ENCODE results near the gene SP7. TPM values are rescaled to one million over a fixed set of nuclear protein-coding genes. Genes with fewer than 3 reads are reported as not detected.

SP7 gene
- total and polyA plus RNA-seq, 2 experiments from 2014 or later = 0.17 TPM; not detected in 1

DNA sequence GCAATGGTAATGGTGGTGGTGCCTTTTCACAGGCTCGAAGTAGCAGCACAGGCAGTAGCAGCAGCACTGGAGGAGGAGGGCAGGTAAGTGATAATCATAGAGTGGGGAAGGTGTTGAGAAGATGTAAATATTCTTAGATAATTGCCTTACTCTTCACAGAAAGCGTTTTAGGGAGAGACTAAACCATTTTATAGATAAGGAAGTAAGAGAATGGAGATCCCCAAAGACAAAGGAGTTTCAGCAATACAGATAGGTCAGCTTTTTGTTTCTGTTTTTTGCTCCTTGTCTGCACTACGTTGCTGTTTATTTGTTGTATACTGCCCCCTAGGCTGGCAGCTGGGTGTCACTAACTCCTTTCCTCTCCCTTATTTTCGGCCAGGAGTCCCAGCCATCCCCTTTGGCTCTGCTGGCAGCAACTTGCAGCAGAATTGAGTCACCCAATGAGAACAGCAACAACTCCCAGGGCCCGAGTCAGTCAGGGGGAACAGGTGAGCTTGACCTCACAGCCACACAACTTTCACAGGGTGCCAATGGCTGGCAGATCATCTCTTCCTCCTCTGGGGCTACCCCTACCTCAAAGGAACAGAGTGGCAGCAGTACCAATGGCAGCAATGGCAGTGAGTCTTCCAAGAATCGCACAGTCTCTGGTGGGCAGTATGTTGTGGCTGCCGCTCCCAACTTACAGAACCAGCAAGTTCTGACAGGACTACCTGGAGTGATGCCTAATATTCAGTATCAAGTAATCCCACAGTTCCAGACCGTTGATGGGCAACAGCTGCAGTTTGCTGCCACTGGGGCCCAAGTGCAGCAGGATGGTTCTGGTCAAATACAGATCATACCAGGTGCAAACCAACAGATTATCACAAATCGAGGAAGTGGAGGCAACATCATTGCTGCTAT lies 45.8 kb upstream of the SP7 start:
- H3K4me1 Mint-ChIP-seq = peaks cover 29% of the 10 kb centered on the region
- Histone ChIP-seq H2AFZ (no peak overlapping the region), H3K4me2 (peak overlapping the region; percentile 86), H3F3A (replicated peaks; ENCODE audit: low read depth) (0 out of 2 replicates have a peak, but pooled peaks cover 6% of the 10 kb centered on the region), H3K27me3 (ENCODE audit: insufficient read depth) (no peaks in the 10 kb centered on the region), H3K4me1 (ENCODE audit: insufficient read depth) (peaks cover 19% of the 10 kb centered on the region), H3K4me3 (peak overlapping the region; percentile 66), H3K27ac (ENCODE audit: low read depth) (peak overlapping the region; percentile 99), H4K20me1 (replicated peaks; ENCODE audit: insufficient read depth) (peaks cover 14% of the 10 kb centered on the region), H3K9me2 (ENCODE audit: insufficient read depth) (no peaks in the 10 kb centered on the region), H3K79me2 (replicated peaks; ENCODE audit: insufficient read depth) (peaks cover 60% of the 10 kb centered on the region), H3K36me3 (ENCODE audit: insufficient read depth) (peaks cover 27% of the 10 kb centered on the region; the same call in 1 of the 2 replicates)
- ATAC-seq (peak; percentile 1; the same call in 1 of the 3 replicates), DNase-seq (ENCODE audit: low spot score) (peak; percentile 80)
- H3K36me3 Mint-ChIP-seq (ENCODE audit: low read depth) = peaks cover 51% of the 10 kb centered on the region
- peaks cover 5% of the 10 kb centered on the region for H3K27me3 Mint-ChIP-seq (ENCODE audit: insufficient read depth, low read depth, poor library complexity)
- peak overlapping the region; percentile 99 for H3K27ac Mint-ChIP-seq
- TF ChIP-seq, protein P1, sequence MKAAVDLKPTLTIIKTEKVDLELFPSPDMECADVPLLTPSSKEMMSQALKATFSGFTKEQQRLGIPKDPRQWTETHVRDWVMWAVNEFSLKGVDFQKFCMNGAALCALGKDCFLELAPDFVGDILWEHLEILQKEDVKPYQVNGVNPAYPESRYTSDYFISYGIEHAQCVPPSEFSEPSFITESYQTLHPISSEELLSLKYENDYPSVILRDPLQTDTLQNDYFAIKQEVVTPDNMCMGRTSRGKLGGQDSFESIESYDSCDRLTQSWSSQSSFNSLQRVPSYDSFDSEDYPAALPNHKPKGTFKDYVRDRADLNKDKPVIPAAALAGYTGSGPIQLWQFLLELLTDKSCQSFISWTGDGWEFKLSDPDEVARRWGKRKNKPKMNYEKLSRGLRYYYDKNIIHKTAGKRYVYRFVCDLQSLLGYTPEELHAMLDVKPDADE (IDR thresholded peaks at IDR 0.05) = no peak
- TF ChIP-seq, protein P2, sequence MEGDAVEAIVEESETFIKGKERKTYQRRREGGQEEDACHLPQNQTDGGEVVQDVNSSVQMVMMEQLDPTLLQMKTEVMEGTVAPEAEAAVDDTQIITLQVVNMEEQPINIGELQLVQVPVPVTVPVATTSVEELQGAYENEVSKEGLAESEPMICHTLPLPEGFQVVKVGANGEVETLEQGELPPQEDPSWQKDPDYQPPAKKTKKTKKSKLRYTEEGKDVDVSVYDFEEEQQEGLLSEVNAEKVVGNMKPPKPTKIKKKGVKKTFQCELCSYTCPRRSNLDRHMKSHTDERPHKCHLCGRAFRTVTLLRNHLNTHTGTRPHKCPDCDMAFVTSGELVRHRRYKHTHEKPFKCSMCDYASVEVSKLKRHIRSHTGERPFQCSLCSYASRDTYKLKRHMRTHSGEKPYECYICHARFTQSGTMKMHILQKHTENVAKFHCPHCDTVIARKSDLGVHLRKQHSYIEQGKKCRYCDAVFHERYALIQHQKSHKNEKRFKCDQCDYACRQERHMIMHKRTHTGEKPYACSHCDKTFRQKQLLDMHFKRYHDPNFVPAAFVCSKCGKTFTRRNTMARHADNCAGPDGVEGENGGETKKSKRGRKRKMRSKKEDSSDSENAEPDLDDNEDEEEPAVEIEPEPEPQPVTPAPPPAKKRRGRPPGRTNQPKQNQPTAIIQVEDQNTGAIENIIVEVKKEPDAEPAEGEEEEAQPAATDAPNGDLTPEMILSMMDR (conservative IDR thresholded peaks at IDR 0.05; ENCODE audit: low read depth in 2 of 2) = peak; percentile 66 to 72
- H3K9me3 Mint-ChIP-seq = no peaks in the 10 kb centered on the region; the same call in 1 of the 3 replicates
- H3K4me3 Mint-ChIP-seq = peak overlapping the region; percentile 90

DNA sequence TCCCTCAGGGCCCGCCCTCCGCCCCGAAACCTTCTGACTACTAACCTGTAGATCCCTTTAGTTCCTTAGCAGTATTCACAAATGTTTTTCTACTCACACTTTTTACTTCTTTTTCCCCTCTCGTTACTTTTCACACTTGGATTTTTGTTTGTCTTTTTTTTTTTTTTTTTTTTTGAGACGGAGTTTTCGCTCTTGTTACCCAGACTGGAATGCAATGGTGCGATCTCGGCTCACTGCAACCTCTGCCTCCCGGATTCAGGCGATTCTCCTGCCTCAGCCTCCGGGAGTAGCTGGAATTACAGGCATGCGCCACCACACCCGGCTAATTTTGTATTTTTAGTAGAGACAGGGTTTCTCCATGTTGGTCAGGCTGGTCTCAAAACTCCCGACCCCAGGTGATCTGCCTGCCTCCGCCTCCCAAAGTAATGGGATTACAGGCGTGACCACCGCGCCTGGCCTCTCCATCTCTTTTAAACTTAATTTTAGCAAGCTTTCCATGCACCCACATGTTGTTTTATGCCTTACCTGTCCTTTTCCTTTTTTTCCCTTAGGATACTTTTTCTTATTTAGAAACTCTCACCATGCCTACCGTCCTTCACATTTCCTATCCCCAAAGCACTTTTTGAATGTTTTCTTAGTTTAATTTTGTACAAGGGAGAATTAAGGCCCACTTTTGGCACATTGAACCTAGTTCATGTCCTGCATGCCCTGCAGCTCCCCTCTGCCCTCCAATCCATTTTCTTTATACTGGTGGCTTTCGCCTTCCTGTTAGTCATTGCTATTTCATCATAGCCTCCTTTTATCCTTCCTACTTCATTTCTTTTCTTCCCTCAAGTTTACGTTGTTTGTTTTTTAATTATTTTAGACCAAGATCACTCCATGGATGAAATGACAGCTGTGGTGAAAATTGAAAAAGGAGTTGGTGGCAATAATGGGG lies 44.9 kb upstream of the SP7 start:
- Histone ChIP-seq H3K27me3 (ENCODE audit: insufficient read depth) (no peaks in the 10 kb centered on the region), H4K20me1 (replicated peaks; ENCODE audit: insufficient read depth) (peaks cover 7% of the 10 kb centered on the region), H3K79me2 (replicated peaks; ENCODE audit: insufficient read depth) (peaks cover 50% of the 10 kb centered on the region), H3K4me2 (peak overlapping the region; percentile 86), H3K4me3 (peak overlapping the region; percentile 66), H2AFZ (no peak overlapping the region), H3K4me1 (ENCODE audit: insufficient read depth) (peaks cover 16% of the 10 kb centered on the region), H3F3A (replicated peaks; ENCODE audit: low read depth) (0 out of 2 replicates have a peak, but pooled peaks cover 6% of the 10 kb centered on the region), H3K36me3 (ENCODE audit: insufficient read depth) (peaks cover 22% of the 10 kb centered on the region; the same call in 1 of the 2 replicates), H3K9me2 (ENCODE audit: insufficient read depth) (no peaks in the 10 kb centered on the region), H3K27ac (ENCODE audit: low read depth) (peak overlapping the region; percentile 99)
- Mint-ChIP-seq H3K27ac (peak overlapping the region; percentile 99), H3K4me3 (peak overlapping the region; percentile 90), H3K4me1 (peaks cover 29% of the 10 kb centered on the region), H3K9me3 (no peaks in the 10 kb centered on the region; the same call in 1 of the 3 replicates), H3K36me3 (ENCODE audit: low read depth) (peaks cover 44% of the 10 kb centered on the region), H3K27me3 (ENCODE audit: insufficient read depth, low read depth, poor library complexity) (peaks cover 2% of the 10 kb centered on the region)
- DNase-seq (ENCODE audit: low spot score) (peak; percentile 45), ATAC-seq (no peak)
- no peak for TF ChIP-seq STAT1 (IDR thresholded peaks at IDR 0.05; ENCODE audit: unreplicated experiment)
- TF ChIP-seq, protein P3, sequence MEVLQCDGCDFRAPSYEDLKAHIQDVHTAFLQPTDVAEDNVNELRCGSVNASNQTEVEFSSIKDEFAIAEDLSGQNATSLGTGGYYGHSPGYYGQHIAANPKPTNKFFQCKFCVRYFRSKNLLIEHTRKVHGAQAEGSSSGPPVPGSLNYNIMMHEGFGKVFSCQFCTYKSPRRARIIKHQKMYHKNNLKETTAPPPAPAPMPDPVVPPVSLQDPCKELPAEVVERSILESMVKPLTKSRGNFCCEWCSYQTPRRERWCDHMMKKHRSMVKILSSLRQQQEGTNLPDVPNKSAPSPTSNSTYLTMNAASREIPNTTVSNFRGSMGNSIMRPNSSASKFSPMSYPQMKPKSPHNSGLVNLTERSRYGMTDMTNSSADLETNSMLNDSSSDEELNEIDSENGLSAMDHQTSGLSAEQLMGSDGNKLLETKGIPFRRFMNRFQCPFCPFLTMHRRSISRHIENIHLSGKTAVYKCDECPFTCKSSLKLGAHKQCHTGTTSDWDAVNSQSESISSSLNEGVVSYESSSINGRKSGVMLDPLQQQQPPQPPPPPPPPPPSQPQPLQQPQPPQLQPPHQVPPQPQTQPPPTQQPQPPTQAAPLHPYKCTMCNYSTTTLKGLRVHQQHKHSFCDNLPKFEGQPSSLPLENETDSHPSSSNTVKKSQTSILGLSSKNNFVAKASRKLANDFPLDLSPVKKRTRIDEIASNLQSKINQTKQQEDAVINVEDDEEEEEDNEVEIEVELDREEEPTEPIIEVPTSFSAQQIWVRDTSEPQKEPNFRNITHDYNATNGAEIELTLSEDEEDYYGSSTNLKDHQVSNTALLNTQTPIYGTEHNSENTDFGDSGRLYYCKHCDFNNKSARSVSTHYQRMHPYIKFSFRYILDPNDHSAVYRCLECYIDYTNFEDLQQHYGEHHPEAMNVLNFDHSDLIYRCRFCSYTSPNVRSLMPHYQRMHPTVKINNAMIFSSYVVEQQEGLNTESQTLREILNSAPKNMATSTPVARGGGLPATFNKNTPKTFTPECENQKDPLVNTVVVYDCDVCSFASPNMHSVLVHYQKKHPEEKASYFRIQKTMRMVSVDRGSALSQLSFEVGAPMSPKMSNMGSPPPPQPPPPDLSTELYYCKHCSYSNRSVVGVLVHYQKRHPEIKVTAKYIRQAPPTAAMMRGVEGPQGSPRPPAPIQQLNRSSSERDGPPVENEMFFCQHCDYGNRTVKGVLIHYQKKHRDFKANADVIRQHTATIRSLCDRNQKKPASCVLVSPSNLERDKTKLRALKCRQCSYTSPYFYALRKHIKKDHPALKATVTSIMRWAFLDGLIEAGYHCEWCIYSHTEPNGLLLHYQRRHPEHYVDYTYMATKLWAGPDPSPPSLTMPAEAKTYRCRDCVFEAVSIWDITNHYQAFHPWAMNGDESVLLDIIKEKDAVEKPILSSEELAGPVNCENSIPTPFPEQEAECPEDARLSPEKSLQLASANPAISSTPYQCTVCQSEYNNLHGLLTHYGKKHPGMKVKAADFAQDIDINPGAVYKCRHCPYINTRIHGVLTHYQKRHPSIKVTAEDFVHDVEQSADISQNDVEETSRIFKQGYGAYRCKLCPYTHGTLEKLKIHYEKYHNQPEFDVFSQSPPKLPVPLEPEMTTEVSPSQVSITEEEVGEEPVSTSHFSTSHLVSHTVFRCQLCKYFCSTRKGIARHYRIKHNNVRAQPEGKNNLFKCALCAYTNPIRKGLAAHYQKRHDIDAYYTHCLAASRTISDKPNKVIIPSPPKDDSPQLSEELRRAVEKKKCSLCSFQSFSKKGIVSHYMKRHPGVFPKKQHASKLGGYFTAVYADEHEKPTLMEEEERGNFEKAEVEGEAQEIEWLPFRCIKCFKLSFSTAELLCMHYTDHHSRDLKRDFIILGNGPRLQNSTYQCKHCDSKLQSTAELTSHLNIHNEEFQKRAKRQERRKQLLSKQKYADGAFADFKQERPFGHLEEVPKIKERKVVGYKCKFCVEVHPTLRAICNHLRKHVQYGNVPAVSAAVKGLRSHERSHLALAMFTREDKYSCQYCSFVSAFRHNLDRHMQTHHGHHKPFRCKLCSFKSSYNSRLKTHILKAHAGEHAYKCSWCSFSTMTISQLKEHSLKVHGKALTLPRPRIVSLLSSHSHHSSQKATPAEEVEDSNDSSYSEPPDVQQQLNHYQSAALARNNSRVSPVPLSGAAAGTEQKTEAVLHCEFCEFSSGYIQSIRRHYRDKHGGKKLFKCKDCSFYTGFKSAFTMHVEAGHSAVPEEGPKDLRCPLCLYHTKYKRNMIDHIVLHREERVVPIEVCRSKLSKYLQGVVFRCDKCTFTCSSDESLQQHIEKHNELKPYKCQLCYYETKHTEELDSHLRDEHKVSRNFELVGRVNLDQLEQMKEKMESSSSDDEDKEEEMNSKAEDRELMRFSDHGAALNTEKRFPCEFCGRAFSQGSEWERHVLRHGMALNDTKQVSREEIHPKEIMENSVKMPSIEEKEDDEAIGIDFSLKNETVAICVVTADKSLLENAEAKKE (CRISPR knock-in tag; IDR thresholded peaks at IDR 0.05) = no peak
